OCI-LY3 (cell line): ENCODE measurements around the gene KBTBD4.

Source experiments
- H2AFZ ChIP-seq: fragments of 200-600, 300-600 bp; shearing (Covaris generic); 2 replicates; pipeline ENCODE4 v1.6.0; 2014; ENCODE audit warnings: antibody characterized with exemption, low read depth, low read length
- H3K27ac ChIP-seq: fragments of 200-600, 300-600 bp; sonication (generic); 2 replicates; pipeline ENCODE4 v1.5.1; 2014; ENCODE audit warnings: mild to moderate bottlenecking, low read length, moderate library complexity, mixed read lengths
- H3K27me3 ChIP-seq: fragments of 200-600, 300-600 bp; sonication (generic); 2 replicates; pipeline ENCODE4 v1.6.1; 2014; ENCODE audit warnings: low read depth, low read length, mixed read lengths
- H3K36me3 ChIP-seq: fragments of 200-600, 300-600 bp; sonication (generic); replicated peaks from 2 replicates; pipeline ENCODE3; 2014; ENCODE audit warnings: low read depth, low read length, mixed read lengths
- H3K4me1 ChIP-seq: fragments of 300-600, 200-600 bp; sonication (generic); 2 replicates; pipeline ENCODE4 v1.6.1; 2014; ENCODE audit warnings: low read length, mixed read lengths
- H3K4me2 ChIP-seq: fragments of 200-600, 300-600 bp; sonication (generic); 2 replicates; pipeline ENCODE4 v1.6.1; 2014; ENCODE audit warnings: low read length, mixed read lengths
- H3K4me3 ChIP-seq: fragments of 300-600, 200-600 bp; sonication (generic); 2 replicates; pipeline ENCODE4 v1.5.1; 2014; ENCODE audit warnings: antibody characterized with exemption, mild to moderate bottlenecking, low read length, moderate library complexity
- H3K79me2 ChIP-seq: fragments of 300-600, 200-600 bp; shearing (Covaris generic); 2 replicates; pipeline ENCODE4 v1.6.1; 2014; ENCODE audit warnings: mild to moderate bottlenecking, low read length, mixed read lengths
- H3K9ac ChIP-seq: fragments of 300-600, 200-600 bp; shearing (Covaris generic); 2 replicates; pipeline ENCODE4 v1.6.0; 2014; ENCODE audit warnings: mild to moderate bottlenecking, low read length, moderate library complexity
- H3K9me3 ChIP-seq: fragments of 200-600, 300-600 bp; shearing (Covaris generic); 2 replicates; pipeline ENCODE4 v1.6.1; 2014; ENCODE audit warnings: low read length, mixed read lengths; ENCODE audit not compliant: insufficient read depth
- H4K20me1 ChIP-seq: fragments of 200-600, 300-600 bp; sonication (generic); 2 replicates; pipeline ENCODE4 v1.6.1; 2016; ENCODE audit warnings: low read length, mixed read lengths; ENCODE audit not compliant: insufficient read depth
- EZH2phosphoT487 ChIP-seq: fragments of 200-600 bp; shearing (Covaris generic); IDR thresholded peaks from 2 replicates; pipeline ENCODE4 v1.6.1; 2018; ENCODE audit warnings: antibody characterized with exemption, mixed run types, low read depth
- TF ChIP-seq, protein P1 (sequence below): fragments of 200-600, 300-600 bp; sonication (generic); IDR thresholded peaks from 2 replicates; pipeline ENCODE4 v1.5.1; 2014; ENCODE audit warnings: antibody characterized with exemption, low read length, low read depth

The KBTBD4 gene

DNA sequence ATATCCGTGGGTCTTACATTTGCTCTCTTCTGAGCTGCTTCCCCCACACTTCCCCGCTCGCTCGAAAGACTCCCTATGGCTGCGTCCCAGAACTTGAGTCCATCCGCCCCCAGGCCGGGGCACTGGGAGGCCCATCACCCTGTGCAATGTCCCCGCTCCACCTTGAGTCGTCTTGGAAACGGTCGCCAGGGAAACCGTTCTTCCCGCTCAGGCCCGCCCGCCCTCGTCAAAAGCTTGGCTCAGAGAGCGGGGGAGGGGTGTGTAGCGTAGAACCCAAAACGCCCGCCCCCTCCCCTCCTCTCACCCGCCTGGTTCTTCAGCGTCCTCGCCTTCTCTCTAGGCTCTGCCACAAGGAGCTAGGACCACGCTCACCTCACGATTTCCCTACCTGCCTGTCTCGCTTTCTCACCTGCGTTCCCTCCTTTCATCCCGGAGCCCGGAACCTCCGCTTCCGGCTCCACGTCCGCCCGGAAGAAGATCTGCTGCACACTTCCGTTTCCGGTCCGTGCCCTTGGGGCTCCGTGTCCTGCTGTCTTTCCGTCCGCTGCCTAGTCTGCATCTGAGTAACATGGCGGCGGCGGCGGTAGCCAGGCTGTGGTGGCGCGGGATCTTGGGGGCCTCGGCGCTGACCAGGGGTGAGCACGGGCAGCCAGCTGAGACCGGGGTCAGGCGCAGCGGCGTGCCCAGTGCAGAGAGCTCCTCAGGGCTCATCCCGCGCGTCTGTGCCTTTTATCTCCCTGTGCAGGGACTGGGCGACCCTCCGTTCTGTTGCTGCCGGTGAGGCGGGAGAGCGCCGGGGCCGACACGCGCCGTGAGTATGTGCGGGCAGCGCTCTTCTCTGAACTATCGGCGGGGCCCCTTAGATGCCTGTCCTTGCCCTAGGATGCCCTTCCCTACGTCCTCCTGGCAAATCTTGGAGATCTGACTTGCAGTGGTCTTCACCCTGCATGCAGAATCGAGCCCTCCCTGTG, at the start of gene KBTBD4, which contains the start of gene NDUFS3:
Gene KBTBD4 (minus strand): TSS at position 447 of the 971 bp plus-strand sequence. CDS start 19 bp downstream, at position 428.
Gene NDUFS3 (plus strand): TSS at position 551 of the 971 bp plus-strand sequence. CDS start 18 bp downstream, at position 569.
- Histone ChIP-seq H3K36me3 (peaks cover 46% of the 10 kb centered on the region), H3K9me3 (no peaks in the 10 kb centered on the region), H3K4me3 (peak within 1 kb of the TSS; percentile 90), H4K20me1 (no peaks in the 10 kb centered on the region), H3K4me2 (peak within 1 kb of the TSS; percentile 95), H2AFZ (no peak within 1 kb of the TSS; the same call in none of the 2 replicates), H3K4me1 (peaks cover 16% of the 10 kb centered on the region), H3K27ac (peak within 1 kb of the TSS; percentile 56), H3K9ac (peak within 1 kb of the TSS; percentile 87), H3K27me3 (no peaks in the 10 kb centered on the region), H3K79me2 (peaks cover 50% of the 10 kb centered on the region)
- TF ChIP-seq, protein P1, sequence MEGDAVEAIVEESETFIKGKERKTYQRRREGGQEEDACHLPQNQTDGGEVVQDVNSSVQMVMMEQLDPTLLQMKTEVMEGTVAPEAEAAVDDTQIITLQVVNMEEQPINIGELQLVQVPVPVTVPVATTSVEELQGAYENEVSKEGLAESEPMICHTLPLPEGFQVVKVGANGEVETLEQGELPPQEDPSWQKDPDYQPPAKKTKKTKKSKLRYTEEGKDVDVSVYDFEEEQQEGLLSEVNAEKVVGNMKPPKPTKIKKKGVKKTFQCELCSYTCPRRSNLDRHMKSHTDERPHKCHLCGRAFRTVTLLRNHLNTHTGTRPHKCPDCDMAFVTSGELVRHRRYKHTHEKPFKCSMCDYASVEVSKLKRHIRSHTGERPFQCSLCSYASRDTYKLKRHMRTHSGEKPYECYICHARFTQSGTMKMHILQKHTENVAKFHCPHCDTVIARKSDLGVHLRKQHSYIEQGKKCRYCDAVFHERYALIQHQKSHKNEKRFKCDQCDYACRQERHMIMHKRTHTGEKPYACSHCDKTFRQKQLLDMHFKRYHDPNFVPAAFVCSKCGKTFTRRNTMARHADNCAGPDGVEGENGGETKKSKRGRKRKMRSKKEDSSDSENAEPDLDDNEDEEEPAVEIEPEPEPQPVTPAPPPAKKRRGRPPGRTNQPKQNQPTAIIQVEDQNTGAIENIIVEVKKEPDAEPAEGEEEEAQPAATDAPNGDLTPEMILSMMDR = no peak
- no peak for TF ChIP-seq EZH2phosphoT487

DNA sequence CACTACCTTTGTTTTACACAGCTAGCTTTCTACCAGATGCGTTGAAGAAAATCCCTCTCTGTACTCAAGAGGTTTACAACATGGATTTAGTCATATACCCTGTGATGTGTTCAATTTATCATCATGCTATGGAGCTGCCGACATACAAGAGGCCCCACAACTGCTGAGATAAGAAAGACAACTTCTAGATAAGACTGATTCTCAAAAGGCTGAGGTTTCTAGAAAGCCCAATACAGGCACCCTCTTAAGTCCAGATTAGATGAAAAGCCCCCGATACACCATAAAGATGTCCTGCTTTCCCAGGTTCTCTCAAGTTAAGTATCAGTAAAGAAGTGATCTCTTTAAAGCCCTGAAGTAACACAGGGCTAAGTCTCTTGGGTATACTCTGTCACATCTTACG, 49.3 kb upstream of the KBTBD4 start:
- Histone ChIP-seq H3K36me3 (peaks cover 42% of the 10 kb centered on the region), H3K9ac (no peak overlapping the region)

DNA sequence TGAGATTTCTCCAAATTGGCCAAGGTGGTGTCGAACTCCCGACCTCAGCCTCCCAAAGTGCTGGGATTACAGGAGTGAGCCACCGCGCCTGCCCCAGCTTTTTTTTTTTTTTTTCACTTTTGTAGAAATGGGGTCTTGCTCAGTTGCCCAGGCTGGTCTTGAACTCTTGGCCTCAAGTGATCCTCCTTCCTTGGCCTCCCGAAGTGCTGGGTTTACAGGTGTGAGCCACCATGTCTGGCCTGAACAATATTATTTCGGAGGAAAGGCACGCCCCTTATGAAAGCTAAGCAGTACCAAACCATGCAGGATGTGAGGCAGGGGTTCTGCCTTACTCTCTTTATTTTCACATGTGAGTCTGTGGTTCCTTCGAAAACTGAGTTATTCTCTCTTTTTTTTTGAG, 47.5 kb upstream of the KBTBD4 start:
- Histone ChIP-seq H3K9ac (no peak overlapping the region), H3K27me3 (no peaks in the 10 kb centered on the region), H3K4me2 (no peak overlapping the region), H3K9me3 (no peaks in the 10 kb centered on the region), H2AFZ (no peak overlapping the region), H3K27ac (no peak overlapping the region), H3K4me1 (no peaks in the 10 kb centered on the region), H3K4me3 (no peak overlapping the region), H3K36me3 (peaks cover 43% of the 10 kb centered on the region), H4K20me1 (no peaks in the 10 kb centered on the region), H3K79me2 (no peaks in the 10 kb centered on the region)
- TF ChIP-seq EZH2phosphoT487 = no peak
- TF ChIP-seq, protein P1 = no peak

More for the DNA sequence above, 49.3 kb upstream of the KBTBD4 start:
- Histone ChIP-seq H3K4me1 (no peaks in the 10 kb centered on the region), H3K27me3 (no peaks in the 10 kb centered on the region), H2AFZ (no peak overlapping the region), H3K4me3 (no peak overlapping the region), H3K27ac (no peak overlapping the region), H3K79me2 (no peaks in the 10 kb centered on the region), H4K20me1 (no peaks in the 10 kb centered on the region), H3K9me3 (no peaks in the 10 kb centered on the region), H3K4me2 (no peak overlapping the region)
- TF ChIP-seq, protein P1 = no peak
- TF ChIP-seq EZH2phosphoT487 = no peak

DNA sequence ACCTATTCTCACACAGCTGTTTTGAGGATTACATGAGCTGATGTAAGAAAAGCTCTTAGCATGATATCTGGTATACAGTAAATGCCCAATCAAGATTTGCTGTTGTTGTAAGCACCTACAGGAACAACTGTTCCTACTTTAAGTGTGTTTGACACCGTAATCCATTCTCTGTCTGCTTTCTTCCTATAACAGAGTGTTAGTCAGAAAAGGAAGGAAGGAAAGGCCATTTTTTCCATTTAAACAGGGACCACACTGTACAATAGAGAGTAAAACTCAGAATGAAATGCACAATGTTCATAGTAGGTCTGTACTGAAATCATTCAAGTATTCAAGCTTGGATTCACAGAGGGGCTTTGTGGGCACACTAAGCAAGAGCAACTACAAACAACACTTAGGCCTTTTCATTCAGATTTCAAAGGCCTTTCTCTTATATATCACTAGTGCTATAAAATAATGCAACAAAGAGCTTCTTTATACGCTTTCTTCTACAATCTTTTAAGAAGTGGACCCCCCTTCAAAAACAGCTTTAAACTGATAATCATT, 42.1 kb upstream of the KBTBD4 start:
- no peak overlapping the region for H3K27ac ChIP-seq
- no peak overlapping the region for H3K4me2 ChIP-seq
- no peaks in the 10 kb centered on the region for H3K79me2 ChIP-seq
- peaks cover 22% of the 10 kb centered on the region for H3K36me3 ChIP-seq
- no peak for TF ChIP-seq EZH2phosphoT487
- TF ChIP-seq, protein P1 = no peak
- H3K27me3 ChIP-seq = no peaks in the 10 kb centered on the region
- peaks cover 12% of the 10 kb centered on the region for H3K4me1 ChIP-seq
- no peak overlapping the region for H3K4me3 ChIP-seq
- H2AFZ ChIP-seq = no peak overlapping the region
- no peaks in the 10 kb centered on the region for H4K20me1 ChIP-seq
- no peak overlapping the region for H3K9ac ChIP-seq
- no peaks in the 10 kb centered on the region for H3K9me3 ChIP-seq
